ENCODE results near the gene UST.
A peak's percentile ranks its signal among the peaks of the same experiment; 100 is the strongest.
"Not testable (repeated sequence)": the region's sequence is repeated elsewhere in the genome, so short reads cannot be mapped to it uniquely, and the experiment has no call there.

UST gene

GRCh38 chr6:148951662-148952061 lies 204.8 kb downstream of the UST start:
- DNase-seq (ENCODE audit: low read depth), result no peak

GRCh38 chr6:148952147-148953035 lies 205.6 kb downstream of the UST start:
- no peak for DNase-seq (ENCODE audit: low read depth)

GRCh38 chr6:148954461-148954860 lies 207.6 kb downstream of the UST start:
- DNase-seq (ENCODE audit: low read depth), result no peak

GRCh38 chr6:148954934-148955333 lies 208.1 kb downstream of the UST start:
- no peak for DNase-seq (ENCODE audit: low read depth)

- no peak for DNase-seq (ENCODE audit: low read depth)
These were observed 208.6 kb downstream of the UST start for GRCh38 chr6:148955441-148955840.

GRCh38 chr6:148956163-148956562 lies 209.3 kb downstream of the UST start:
- not testable (repeated sequence) for DNase-seq (ENCODE audit: low read depth)

- DNase-seq (ENCODE audit: low read depth), result no peak
These were observed 210.9 kb downstream of the UST start for GRCh38 chr6:148957752-148958151.

- DNase-seq (ENCODE audit: low read depth), result no peak
These were observed 212.2 kb downstream of the UST start for GRCh38 chr6:148959008-148959407.

GRCh38 chr6:148959501-148959900 lies 212.7 kb downstream of the UST start:
- no peak for DNase-seq (ENCODE audit: low read depth)

GRCh38 chr6:148962854-148963515 lies 216.2 kb downstream of the UST start:
- no peak for DNase-seq (ENCODE audit: low read depth)

- DNase-seq (ENCODE audit: low read depth), result no peak
These were observed 216.9 kb downstream of the UST start for GRCh38 chr6:148963738-148964137.

- no peak for DNase-seq (ENCODE audit: low read depth)
These were observed 217.6 kb downstream of the UST start for GRCh38 chr6:148964467-148964866.

- DNase-seq (ENCODE audit: low read depth), result no peak
These were observed 218.5 kb downstream of the UST start for GRCh38 chr6:148965287-148965686.

GRCh38 chr6:148967011-148967520 lies 220.2 kb downstream of the UST start:
- no peak for DNase-seq (ENCODE audit: low read depth)

GRCh38 chr6:148967541-148967956 lies 220.7 kb downstream of the UST start:
- DNase-seq (ENCODE audit: low read depth), result no peak

GRCh38 chr6:148968771-148969602 lies 222.2 kb downstream of the UST start:
- no peak for DNase-seq (ENCODE audit: low read depth)

- no peak for DNase-seq (ENCODE audit: low read depth)
These were observed 222.8 kb downstream of the UST start for GRCh38 chr6:148969603-148970061.

GRCh38 chr6:148971031-148971927 lies 224.4 kb downstream of the UST start:
- DNase-seq (ENCODE audit: low read depth), result no peak

- peak; percentile 24 for DNase-seq (ENCODE audit: low read depth)
These were observed 225.7 kb downstream of the UST start for GRCh38 chr6:148972481-148972880.

- no peak for DNase-seq (ENCODE audit: low read depth)
These were observed 226.8 kb downstream of the UST start for GRCh38 chr6:148973538-148974208.

GRCh38 chr6:148974351-148974750 lies 227.5 kb downstream of the UST start:
- DNase-seq (ENCODE audit: low read depth), result no peak

All from stimulated activated CD4-positive, alpha-beta T cell treated with anti-CD3 and anti-CD28 coated beads, Interleukin-2, amount 100 ng/mL, for 4 hours (primary cell).